IPS-NIHi7 (cell line): ENCODE measurements around the gene IFNAR1.
A peak's percentile ranks its signal among the peaks of the same experiment; 100 is the strongest.

Source experiments
- DNase-seq: peaks from one replicate; pipeline ENCODE4 v3.0.0; 2012; ENCODE audit warnings: mixed read lengths; ENCODE audit errors: extremely low spot score

The IFNAR1 gene

GRCh38 chr21:33402001-33402979, 77.5 kb downstream of the IFNAR1 start:
- DNase-seq = peak; percentile 75

GRCh38 chr21:33403128-33403785, 78.5 kb downstream of the IFNAR1 start, which contains the start of gene IFNGR2:
IFNGR2 (plus strand) TSS chr21:33403413; CDS start chr21:33403544, 131 bp downstream.
- DNase-seq = peak; percentile 75

- peak; percentile 57 for DNase-seq
These were observed 79.2 kb downstream of the IFNAR1 start for GRCh38 chr21:33403786-33404585.

GRCh38 chr21:33406493-33406892, 81.7 kb downstream of the IFNAR1 start:
- no peak for DNase-seq
